GM23338 (cell line): ENCODE results near the gene TRIAP1. TPM values are rescaled to one million over a fixed set of nuclear protein-coding genes. Genes with fewer than 3 reads are reported as not detected.

Source experiments
- CREB1 ChIP-seq: fragments of 250-450 bp; sonication (Bioruptor Pico); IDR thresholded peaks from 2 replicates; pipeline ENCODE4 v1.5.0; 2020; ENCODE audit warnings: low read depth, mild to moderate bottlenecking, moderate library complexity
- EZH2phosphoT487 ChIP-seq: fragments of 200-600 bp; sonication (generic); IDR thresholded peaks from one replicate; pipeline ENCODE4 v1.8.1; 2018; ENCODE audit warnings: antibody characterized with exemption; ENCODE audit not compliant: unreplicated experiment
- JUNB ChIP-seq: IDR thresholded peaks from one replicate; pipeline ENCODE4 v1.6.1; 2016; ENCODE audit warnings: antibody characterized with exemption; ENCODE audit not compliant: unreplicated experiment
- polyA plus RNA-seq: library from polyadenylated mRNA; unstranded; fragments of >200 nt; fragmentation: Nextera tagmentation; extraction: Ambion mirVana; gene quantifications from 2 replicates; pipeline ENCODE4 v1.2.1, GENCODE V29; 2016
- total RNA-seq: library from RNA; depleted of rRNA; stranded (reverse); fragments of >200 nt; shearing (Covaris generic); gene quantifications from 2 replicates; pipeline ENCODE4 v1.2.3, GENCODE V29; 2014
- TF ChIP-seq, protein P1 (sequence below): IDR thresholded peaks from one replicate; pipeline ENCODE4 v1.6.1; 2018; ENCODE audit warnings: antibody characterized with exemption; ENCODE audit not compliant: unreplicated experiment
- TF ChIP-seq, protein P2 (sequence below): fragments of 250-450 bp; sonication (Bioruptor Pico); IDR thresholded peaks from 2 replicates; pipeline ENCODE4 v1.5.0; 2020; ENCODE audit warnings: mild to moderate bottlenecking, moderate library complexity

TRIAP1 gene
- total and polyA plus RNA-seq, 2 experiments from 2014 or later = 53.4 to 94.2 TPM

- TF ChIP-seq, protein P1, sequence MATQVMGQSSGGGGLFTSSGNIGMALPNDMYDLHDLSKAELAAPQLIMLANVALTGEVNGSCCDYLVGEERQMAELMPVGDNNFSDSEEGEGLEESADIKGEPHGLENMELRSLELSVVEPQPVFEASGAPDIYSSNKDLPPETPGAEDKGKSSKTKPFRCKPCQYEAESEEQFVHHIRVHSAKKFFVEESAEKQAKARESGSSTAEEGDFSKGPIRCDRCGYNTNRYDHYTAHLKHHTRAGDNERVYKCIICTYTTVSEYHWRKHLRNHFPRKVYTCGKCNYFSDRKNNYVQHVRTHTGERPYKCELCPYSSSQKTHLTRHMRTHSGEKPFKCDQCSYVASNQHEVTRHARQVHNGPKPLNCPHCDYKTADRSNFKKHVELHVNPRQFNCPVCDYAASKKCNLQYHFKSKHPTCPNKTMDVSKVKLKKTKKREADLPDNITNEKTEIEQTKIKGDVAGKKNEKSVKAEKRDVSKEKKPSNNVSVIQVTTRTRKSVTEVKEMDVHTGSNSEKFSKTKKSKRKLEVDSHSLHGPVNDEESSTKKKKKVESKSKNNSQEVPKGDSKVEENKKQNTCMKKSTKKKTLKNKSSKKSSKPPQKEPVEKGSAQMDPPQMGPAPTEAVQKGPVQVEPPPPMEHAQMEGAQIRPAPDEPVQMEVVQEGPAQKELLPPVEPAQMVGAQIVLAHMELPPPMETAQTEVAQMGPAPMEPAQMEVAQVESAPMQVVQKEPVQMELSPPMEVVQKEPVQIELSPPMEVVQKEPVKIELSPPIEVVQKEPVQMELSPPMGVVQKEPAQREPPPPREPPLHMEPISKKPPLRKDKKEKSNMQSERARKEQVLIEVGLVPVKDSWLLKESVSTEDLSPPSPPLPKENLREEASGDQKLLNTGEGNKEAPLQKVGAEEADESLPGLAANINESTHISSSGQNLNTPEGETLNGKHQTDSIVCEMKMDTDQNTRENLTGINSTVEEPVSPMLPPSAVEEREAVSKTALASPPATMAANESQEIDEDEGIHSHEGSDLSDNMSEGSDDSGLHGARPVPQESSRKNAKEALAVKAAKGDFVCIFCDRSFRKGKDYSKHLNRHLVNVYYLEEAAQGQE = no peak
- no peak for TF ChIP-seq CREB1
- TF ChIP-seq, protein P2, sequence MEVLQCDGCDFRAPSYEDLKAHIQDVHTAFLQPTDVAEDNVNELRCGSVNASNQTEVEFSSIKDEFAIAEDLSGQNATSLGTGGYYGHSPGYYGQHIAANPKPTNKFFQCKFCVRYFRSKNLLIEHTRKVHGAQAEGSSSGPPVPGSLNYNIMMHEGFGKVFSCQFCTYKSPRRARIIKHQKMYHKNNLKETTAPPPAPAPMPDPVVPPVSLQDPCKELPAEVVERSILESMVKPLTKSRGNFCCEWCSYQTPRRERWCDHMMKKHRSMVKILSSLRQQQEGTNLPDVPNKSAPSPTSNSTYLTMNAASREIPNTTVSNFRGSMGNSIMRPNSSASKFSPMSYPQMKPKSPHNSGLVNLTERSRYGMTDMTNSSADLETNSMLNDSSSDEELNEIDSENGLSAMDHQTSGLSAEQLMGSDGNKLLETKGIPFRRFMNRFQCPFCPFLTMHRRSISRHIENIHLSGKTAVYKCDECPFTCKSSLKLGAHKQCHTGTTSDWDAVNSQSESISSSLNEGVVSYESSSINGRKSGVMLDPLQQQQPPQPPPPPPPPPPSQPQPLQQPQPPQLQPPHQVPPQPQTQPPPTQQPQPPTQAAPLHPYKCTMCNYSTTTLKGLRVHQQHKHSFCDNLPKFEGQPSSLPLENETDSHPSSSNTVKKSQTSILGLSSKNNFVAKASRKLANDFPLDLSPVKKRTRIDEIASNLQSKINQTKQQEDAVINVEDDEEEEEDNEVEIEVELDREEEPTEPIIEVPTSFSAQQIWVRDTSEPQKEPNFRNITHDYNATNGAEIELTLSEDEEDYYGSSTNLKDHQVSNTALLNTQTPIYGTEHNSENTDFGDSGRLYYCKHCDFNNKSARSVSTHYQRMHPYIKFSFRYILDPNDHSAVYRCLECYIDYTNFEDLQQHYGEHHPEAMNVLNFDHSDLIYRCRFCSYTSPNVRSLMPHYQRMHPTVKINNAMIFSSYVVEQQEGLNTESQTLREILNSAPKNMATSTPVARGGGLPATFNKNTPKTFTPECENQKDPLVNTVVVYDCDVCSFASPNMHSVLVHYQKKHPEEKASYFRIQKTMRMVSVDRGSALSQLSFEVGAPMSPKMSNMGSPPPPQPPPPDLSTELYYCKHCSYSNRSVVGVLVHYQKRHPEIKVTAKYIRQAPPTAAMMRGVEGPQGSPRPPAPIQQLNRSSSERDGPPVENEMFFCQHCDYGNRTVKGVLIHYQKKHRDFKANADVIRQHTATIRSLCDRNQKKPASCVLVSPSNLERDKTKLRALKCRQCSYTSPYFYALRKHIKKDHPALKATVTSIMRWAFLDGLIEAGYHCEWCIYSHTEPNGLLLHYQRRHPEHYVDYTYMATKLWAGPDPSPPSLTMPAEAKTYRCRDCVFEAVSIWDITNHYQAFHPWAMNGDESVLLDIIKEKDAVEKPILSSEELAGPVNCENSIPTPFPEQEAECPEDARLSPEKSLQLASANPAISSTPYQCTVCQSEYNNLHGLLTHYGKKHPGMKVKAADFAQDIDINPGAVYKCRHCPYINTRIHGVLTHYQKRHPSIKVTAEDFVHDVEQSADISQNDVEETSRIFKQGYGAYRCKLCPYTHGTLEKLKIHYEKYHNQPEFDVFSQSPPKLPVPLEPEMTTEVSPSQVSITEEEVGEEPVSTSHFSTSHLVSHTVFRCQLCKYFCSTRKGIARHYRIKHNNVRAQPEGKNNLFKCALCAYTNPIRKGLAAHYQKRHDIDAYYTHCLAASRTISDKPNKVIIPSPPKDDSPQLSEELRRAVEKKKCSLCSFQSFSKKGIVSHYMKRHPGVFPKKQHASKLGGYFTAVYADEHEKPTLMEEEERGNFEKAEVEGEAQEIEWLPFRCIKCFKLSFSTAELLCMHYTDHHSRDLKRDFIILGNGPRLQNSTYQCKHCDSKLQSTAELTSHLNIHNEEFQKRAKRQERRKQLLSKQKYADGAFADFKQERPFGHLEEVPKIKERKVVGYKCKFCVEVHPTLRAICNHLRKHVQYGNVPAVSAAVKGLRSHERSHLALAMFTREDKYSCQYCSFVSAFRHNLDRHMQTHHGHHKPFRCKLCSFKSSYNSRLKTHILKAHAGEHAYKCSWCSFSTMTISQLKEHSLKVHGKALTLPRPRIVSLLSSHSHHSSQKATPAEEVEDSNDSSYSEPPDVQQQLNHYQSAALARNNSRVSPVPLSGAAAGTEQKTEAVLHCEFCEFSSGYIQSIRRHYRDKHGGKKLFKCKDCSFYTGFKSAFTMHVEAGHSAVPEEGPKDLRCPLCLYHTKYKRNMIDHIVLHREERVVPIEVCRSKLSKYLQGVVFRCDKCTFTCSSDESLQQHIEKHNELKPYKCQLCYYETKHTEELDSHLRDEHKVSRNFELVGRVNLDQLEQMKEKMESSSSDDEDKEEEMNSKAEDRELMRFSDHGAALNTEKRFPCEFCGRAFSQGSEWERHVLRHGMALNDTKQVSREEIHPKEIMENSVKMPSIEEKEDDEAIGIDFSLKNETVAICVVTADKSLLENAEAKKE = no peak
- no peak for TF ChIP-seq JUNB
- TF ChIP-seq EZH2phosphoT487 = no peak
These were observed 21.3 kb upstream of the TRIAP1 start (continued) for GRCh38 chr12:120467439-120467838.
